Measurements from ENCODE around the gene FAS. TPM values are rescaled to one million over a fixed set of nuclear protein-coding genes. Genes with fewer than 3 reads are reported as not detected.

The FAS gene
- total and polyA plus RNA-seq, 3 donors from 2014 or later = 9.3 to 16.2 (median 10.7) TPM

DNA sequence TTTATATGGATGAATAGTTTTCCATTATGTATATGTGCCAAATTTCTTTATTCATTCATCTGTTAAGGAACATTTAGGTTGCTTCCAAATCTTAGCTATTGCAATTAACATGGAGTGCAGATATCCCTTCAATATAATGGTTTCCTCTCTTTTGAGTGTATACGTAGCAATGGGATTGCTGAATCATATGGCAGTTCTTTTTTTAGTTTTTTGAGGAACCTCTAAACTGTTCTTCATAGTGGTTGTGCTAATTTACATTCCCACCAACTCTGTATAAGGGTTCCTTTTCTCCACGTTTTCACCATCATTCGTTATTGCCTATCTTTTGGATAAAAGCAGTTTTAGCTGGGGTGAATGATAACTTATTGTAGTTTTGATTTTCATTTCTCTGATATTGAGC, 46.5 kb downstream of the FAS start:
- H3K4me3 ChIP-seq = no peak overlapping the region
- no peak for TF ChIP-seq POLR2A (IDR thresholded peaks at IDR 0.05)
- TF ChIP-seq, protein P1, sequence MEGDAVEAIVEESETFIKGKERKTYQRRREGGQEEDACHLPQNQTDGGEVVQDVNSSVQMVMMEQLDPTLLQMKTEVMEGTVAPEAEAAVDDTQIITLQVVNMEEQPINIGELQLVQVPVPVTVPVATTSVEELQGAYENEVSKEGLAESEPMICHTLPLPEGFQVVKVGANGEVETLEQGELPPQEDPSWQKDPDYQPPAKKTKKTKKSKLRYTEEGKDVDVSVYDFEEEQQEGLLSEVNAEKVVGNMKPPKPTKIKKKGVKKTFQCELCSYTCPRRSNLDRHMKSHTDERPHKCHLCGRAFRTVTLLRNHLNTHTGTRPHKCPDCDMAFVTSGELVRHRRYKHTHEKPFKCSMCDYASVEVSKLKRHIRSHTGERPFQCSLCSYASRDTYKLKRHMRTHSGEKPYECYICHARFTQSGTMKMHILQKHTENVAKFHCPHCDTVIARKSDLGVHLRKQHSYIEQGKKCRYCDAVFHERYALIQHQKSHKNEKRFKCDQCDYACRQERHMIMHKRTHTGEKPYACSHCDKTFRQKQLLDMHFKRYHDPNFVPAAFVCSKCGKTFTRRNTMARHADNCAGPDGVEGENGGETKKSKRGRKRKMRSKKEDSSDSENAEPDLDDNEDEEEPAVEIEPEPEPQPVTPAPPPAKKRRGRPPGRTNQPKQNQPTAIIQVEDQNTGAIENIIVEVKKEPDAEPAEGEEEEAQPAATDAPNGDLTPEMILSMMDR (IDR thresholded peaks at IDR 0.05) = no peak
- intact Hi-C loops (cut with DNase I; ENCODE audit: low total_unique reads) = no loop called here
- 82 to 83% methylated on average over 3 of the region's 3 CpGs for WGBS, 2 donors
- H3K27ac ChIP-seq = no peak overlapping the region
- no peak for DNase-seq
- H3K36me3 ChIP-seq (ENCODE audit: low read depth, missing control alignments) = no peaks in the 10 kb centered on the region
- H3K27me3 ChIP-seq = no peaks in the 10 kb centered on the region
- H3K4me1 ChIP-seq = peaks cover 9% of the 10 kb centered on the region
- no peaks in the 10 kb centered on the region for H3K9me3 ChIP-seq

DNA sequence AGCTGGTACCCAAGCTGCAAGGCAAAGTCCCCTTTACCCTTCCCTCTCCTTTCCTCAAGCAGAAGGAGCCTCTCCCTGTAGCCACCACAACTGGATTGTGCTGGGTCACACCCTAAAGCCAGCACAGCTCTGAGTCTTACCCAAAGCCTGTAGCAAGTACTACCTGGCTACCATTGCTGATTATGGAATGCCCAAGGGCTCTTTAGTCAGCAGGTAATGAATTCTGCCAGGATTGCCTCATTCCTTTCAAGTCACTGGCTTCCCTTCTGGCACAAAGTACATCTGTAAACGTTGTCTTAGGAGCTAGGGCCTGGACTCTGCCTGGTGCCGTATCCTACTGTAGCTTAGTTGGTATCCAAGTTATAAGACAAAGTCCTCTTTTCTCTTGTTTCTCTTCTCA, 52.0 kb downstream of the FAS start:
- Histone ChIP-seq H3K36me3 (ENCODE audit: low read depth, missing control alignments) (no peaks in the 10 kb centered on the region), H3K4me1 (peaks cover 2% of the 10 kb centered on the region), H3K4me3 (no peak overlapping the region), H3K27ac (no peak overlapping the region), H3K9me3 (no peaks in the 10 kb centered on the region), H3K27me3 (no peaks in the 10 kb centered on the region)
- 88 to 91% methylated on average over 2 of the region's 2 CpGs for WGBS, 2 donors
- intact Hi-C loops (cut with DNase I; ENCODE audit: low total_unique reads) = no loop called here
- TF ChIP-seq, protein P1 (IDR thresholded peaks at IDR 0.05) = no peak
- no peak for TF ChIP-seq POLR2A (IDR thresholded peaks at IDR 0.05)
- no peak for DNase-seq

- intact Hi-C loops (cut with DNase I; ENCODE audit: low total_unique reads) = no loop called here
- TF ChIP-seq, protein P1 (IDR thresholded peaks at IDR 0.05) = no peak
- no peak for TF ChIP-seq POLR2A (IDR thresholded peaks at IDR 0.05)
- Histone ChIP-seq H3K36me3 (ENCODE audit: low read depth, missing control alignments) (no peaks in the 10 kb centered on the region), H3K9me3 (no peaks in the 10 kb centered on the region), H3K27me3 (no peaks in the 10 kb centered on the region), H3K4me1 (peaks cover 2% of the 10 kb centered on the region), H3K27ac (no peak overlapping the region), H3K4me3 (no peak overlapping the region)
- 90 to 92% methylated on average over 4 of the region's 4 CpGs for WGBS, 2 donors
- DNase-seq = no peak
Measured at GRCh38 chr10:89043052-89043451, 52.5 kb downstream of the FAS start.

DNA sequence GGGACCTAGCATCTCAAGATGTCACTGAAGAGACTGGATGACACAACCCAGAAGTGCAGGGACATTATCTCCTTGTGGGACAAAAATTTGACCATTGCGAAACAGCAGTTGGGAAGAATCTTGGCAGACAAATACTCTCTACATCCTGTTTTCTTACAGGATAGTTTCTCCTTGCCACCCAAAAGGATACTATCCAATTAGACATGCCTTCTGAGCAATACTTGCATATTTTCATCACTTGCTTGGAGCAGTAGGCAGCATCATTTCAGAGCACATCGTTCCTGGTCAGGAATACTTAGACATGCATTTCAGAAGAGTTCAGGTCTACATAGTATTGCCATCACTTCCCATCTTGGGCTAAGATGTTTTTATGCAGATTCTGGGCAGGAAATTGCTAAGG, 56.8 kb downstream of the FAS start:
- intact Hi-C loops (cut with DNase I; ENCODE audit: low total_unique reads) = no loop called here
- no peak overlapping the region for H3K4me3 ChIP-seq
- DNase-seq = no peak
- no peaks in the 10 kb centered on the region for H3K36me3 ChIP-seq (ENCODE audit: low read depth, missing control alignments)
- H3K27ac ChIP-seq = no peak overlapping the region
- no peaks in the 10 kb centered on the region for H3K4me1 ChIP-seq
- 85 to 92% methylated on average over 2 of the region's 2 CpGs for WGBS, 2 donors
- no peaks in the 10 kb centered on the region for H3K9me3 ChIP-seq
- no peaks in the 10 kb centered on the region for H3K27me3 ChIP-seq
- no peak for TF ChIP-seq POLR2A (IDR thresholded peaks at IDR 0.05)
- TF ChIP-seq, protein P1 (IDR thresholded peaks at IDR 0.05) = no peak

DNA sequence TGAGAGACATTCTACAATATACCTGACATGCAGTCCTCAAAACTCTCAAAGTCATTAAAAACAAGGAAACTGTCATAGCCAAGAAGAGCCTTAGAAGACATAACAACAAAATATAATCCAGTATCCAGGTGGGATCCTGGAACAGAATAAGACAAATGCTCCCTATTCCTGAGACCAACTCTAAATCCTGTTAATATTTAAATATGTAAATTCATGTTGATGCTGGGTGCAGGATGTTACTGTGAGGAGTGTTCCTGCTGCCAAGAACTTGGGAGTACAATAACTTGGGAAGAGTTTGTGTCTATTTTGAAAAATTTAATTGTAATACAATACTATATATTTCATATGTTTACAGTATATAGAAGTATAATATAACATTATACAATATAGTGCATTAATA, 61.0 kb downstream of the FAS start:
- DNase-seq = no peak
- TF ChIP-seq, protein P1 (IDR thresholded peaks at IDR 0.05) = no peak
- no peak for TF ChIP-seq POLR2A (IDR thresholded peaks at IDR 0.05)
- Histone ChIP-seq H3K27me3 (no peaks in the 10 kb centered on the region), H3K4me1 (no peaks in the 10 kb centered on the region), H3K27ac (no peak overlapping the region), H3K9me3 (no peaks in the 10 kb centered on the region), H3K4me3 (no peak overlapping the region), H3K36me3 (ENCODE audit: low read depth, missing control alignments) (no peaks in the 10 kb centered on the region)
- intact Hi-C loops (cut with DNase I; ENCODE audit: low total_unique reads) = no loop called here
